ENCODE data around the gene INF2.
"Not testable (repeated sequence)": the region's sequence is repeated elsewhere in the genome, so short reads cannot be mapped to it uniquely, and the experiment has no call there.

Gene INF2

GRCh38 chr14:104665114-104665656, 24.2 kb upstream of the INF2 start:
- Mint-ChIP-seq H3K9me3 (peaks cover 11% of the 10 kb centered on the region), H3K27ac (peak overlapping the region in 2 of 3 experiments; percentile 58 to 66)

GRCh38 chr14:104665657-104666522, 23.5 kb upstream of the INF2 start:
- Mint-ChIP-seq H3K27me3 (ENCODE audit: low read depth) (peaks cover 7% of the 10 kb centered on the region), H3K4me1 (peaks cover 16% of the 10 kb centered on the region), H3K4me3 (no peak overlapping the region), H3K27ac (peak overlapping the region in 2 of 3 experiments; percentile 66 to 69), H3K9me3 (peaks cover 11% of the 10 kb centered on the region), H3K36me3 (ENCODE audit: low read depth) (no peaks in the 10 kb centered on the region)
- TF ChIP-seq, protein P1, sequence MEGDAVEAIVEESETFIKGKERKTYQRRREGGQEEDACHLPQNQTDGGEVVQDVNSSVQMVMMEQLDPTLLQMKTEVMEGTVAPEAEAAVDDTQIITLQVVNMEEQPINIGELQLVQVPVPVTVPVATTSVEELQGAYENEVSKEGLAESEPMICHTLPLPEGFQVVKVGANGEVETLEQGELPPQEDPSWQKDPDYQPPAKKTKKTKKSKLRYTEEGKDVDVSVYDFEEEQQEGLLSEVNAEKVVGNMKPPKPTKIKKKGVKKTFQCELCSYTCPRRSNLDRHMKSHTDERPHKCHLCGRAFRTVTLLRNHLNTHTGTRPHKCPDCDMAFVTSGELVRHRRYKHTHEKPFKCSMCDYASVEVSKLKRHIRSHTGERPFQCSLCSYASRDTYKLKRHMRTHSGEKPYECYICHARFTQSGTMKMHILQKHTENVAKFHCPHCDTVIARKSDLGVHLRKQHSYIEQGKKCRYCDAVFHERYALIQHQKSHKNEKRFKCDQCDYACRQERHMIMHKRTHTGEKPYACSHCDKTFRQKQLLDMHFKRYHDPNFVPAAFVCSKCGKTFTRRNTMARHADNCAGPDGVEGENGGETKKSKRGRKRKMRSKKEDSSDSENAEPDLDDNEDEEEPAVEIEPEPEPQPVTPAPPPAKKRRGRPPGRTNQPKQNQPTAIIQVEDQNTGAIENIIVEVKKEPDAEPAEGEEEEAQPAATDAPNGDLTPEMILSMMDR (IDR thresholded peaks at IDR 0.05; ENCODE audit: unreplicated experiment in 3 of 3), result peak in 1 of 3 experiments; percentile 39

More at GRCh38 chr14:104665114-104665656, 24.2 kb upstream of the INF2 start:
- TF ChIP-seq, protein P1 (IDR thresholded peaks at IDR 0.05; ENCODE audit: unreplicated experiment in 3 of 3), result no peak
- no peaks in the 10 kb centered on the region for H3K36me3 Mint-ChIP-seq (ENCODE audit: low read depth)
- H3K4me1 Mint-ChIP-seq, result peaks cover 20% of the 10 kb centered on the region
- peak overlapping the region in 2 of 3 experiments; percentile 2 to 33 for H3K4me3 Mint-ChIP-seq
- H3K27me3 Mint-ChIP-seq (ENCODE audit: low read depth), result peaks cover 7% of the 10 kb centered on the region

DNA sequence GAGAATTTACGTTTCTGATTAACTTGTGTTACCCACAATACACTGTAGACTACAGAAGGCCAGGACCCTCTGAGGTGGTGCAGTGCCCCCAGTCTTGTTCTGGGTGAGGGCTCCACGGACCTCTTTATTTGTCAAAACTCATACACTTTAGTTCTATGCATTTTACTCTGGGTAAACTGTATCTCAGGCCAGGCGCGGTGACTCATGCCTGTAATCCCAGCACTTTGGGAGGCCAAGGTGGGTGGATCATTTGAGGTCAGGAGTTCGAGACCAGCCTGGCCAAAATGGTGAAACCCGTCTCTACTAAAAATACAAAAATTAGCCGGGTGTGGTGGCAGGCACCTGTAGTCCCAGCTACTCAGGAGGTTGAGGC, 22.9 kb upstream of the INF2 start:
- peak overlapping the region in 2 of 3 experiments; percentile 66 to 69 for H3K27ac Mint-ChIP-seq
- H3K27me3 Mint-ChIP-seq (ENCODE audit: low read depth); H3K9me3 Mint-ChIP-seq; H3K36me3 Mint-ChIP-seq (ENCODE audit: low read depth); H3K4me3 Mint-ChIP-seq: not testable (repeated sequence)
- peaks cover 12% of the 10 kb centered on the region for H3K4me1 Mint-ChIP-seq

DNA sequence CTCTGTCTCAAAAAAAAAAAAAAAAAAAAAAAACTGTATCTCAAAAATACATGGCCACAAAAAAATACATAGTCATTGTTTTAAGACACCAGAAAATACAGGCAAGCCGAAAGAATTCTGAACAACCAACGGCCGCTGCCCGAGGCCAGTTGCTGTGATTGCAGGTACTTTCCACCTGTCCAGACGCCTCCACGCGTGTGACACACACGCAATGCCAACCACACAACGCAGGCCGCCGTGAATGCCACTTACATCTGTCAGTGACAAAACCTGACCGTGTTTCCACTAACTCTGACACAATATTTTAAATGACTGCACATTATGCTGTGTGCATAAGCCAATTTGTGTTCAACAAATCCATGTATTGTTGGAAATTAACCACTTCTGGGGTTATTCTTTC, 22.4 kb upstream of the INF2 start:
- H3K9me3 Mint-ChIP-seq, result peaks cover 4% of the 10 kb centered on the region
- peaks cover 7% of the 10 kb centered on the region for H3K27me3 Mint-ChIP-seq (ENCODE audit: low read depth)
- H3K4me1 Mint-ChIP-seq, result peaks cover 12% of the 10 kb centered on the region
- H3K36me3 Mint-ChIP-seq (ENCODE audit: low read depth), result no peaks in the 10 kb centered on the region
- TF ChIP-seq, protein P1 (IDR thresholded peaks at IDR 0.05; ENCODE audit: unreplicated experiment in 3 of 3), result no peak
- H3K27ac Mint-ChIP-seq, result peak overlapping the region in 1 of 3 experiments; percentile 39
- H3K4me3 Mint-ChIP-seq, result no peak overlapping the region

DNA sequence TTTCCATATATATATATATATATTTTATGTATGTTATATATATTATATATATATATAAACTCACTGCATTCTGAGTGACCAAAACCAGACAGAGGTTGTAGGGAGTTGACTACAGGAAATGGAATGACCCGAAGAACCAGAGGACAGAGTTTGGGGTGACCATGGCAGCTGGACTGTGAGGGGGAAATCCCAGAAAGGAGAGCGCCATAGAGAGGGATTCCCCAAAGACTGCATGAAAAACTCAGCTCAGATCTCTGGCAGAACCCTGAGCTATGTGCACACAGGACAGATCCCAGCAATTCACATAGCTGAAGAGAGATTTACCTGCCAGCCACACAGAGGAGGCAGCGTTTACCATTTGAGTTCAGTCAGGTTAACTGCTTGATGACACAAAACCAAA, 19.7 kb upstream of the INF2 start:
- H3K36me3 Mint-ChIP-seq (ENCODE audit: low read depth), result no peaks in the 10 kb centered on the region
- no peak overlapping the region for H3K4me3 Mint-ChIP-seq
- H3K27ac Mint-ChIP-seq, result peak overlapping the region in 1 of 3 experiments; percentile 9
- TF ChIP-seq, protein P1 (IDR thresholded peaks at IDR 0.05; ENCODE audit: unreplicated experiment in 3 of 3), result no peak
- peaks cover 24% of the 10 kb centered on the region for H3K4me1 Mint-ChIP-seq
- H3K27me3 Mint-ChIP-seq (ENCODE audit: low read depth), result peaks cover 7% of the 10 kb centered on the region
- peaks cover 7% of the 10 kb centered on the region for H3K9me3 Mint-ChIP-seq

DNA sequence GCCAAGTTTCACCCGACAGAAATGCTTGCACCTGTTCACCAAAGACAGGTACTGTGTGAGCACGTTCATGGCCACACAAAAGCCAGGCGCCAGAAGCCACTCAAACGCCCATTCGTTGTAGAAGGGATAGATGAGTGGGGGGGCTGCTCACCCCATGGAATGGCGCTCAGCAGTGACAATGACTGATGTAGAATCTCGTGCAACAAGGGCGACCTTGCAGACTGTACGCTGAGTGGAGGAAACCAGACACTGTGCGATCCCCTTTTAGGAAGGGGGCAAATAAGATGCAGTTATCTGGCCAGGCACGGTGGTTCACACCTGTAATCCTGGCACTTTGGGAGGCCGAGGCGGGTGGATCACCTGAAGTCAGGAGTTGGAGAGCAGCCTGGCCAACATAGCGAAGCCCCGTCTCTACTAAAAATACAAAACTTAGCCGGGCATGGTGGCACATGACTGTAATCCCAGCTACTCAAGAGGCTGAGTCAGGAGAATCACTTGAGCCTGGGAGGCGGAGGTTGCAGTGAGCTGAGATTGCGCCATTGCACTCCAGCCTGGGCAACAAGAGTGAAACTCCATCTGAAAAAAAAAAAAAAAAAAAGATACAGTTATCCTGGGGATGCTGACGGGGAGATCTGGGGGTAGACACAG, 18.0 kb upstream of the INF2 start:
- not testable (repeated sequence) for H3K36me3 Mint-ChIP-seq (ENCODE audit: low read depth); H3K9me3 Mint-ChIP-seq; H3K4me3 Mint-ChIP-seq; H3K27me3 Mint-ChIP-seq (ENCODE audit: low read depth)
- peak overlapping the region in 1 of 3 experiments; percentile 32 for H3K27ac Mint-ChIP-seq
- peaks cover 19% of the 10 kb centered on the region for H3K4me1 Mint-ChIP-seq

DNA sequence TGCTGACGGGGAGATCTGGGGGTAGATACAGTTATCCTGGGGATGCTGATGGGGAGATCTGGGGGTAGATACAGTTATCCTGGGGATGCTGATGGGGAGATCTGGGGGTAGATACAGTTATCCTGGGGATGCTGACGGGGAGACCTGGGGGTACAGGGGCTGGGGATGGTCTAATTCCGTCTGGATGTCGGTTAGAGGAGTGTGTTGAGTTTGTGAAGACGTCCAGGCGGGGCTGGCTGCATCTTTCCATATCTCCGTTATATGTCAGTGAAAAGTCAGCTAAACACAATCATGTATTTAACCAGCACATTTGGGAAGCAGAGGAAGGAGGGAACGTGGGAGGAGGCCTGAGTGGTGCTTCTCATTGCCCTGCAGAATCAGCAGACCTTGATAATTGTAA, 17.3 kb upstream of the INF2 start:
- H3K4me3 Mint-ChIP-seq; H3K36me3 Mint-ChIP-seq (ENCODE audit: low read depth): not testable (repeated sequence)
- H3K4me1 Mint-ChIP-seq, result peaks cover 22% of the 10 kb centered on the region

More for the DNA sequence above, 17.3 kb upstream of the INF2 start:
- not testable (repeated sequence) for H3K27me3 Mint-ChIP-seq (ENCODE audit: low read depth); H3K9me3 Mint-ChIP-seq
- peak overlapping the region; percentile 62 to 87 (median 74) for H3K27ac Mint-ChIP-seq
